GM13976 (cell line): ENCODE data around the gene FOXA3.

Experiments
- DNase-seq: peaks from one replicate; pipeline ENCODE4 v3.0.0; 2012; ENCODE audit warnings: low spot score
- in situ Hi-C: fragments of 300-500 bp; cut with MboI; formaldehyde crosslinking; loops from one replicate; pipeline ENCODE4 v1.12.0; 2022; ENCODE audit warnings: low sequenced_read_pairs, mixed read lengths, inconsistent platforms; ENCODE audit not compliant: unreplicated experiment
- TF ChIP-seq, protein P1 (sequence below): IDR thresholded peaks from 2 replicates; pipeline ENCODE4 v1.5.1; 2012; ENCODE audit warnings: borderline replicate concordance, mild to moderate bottlenecking; ENCODE audit not compliant: insufficient read depth; ENCODE audit errors: extremely low read depth, missing control alignments, control extremely low read depth

The FOXA3 gene

DNA sequence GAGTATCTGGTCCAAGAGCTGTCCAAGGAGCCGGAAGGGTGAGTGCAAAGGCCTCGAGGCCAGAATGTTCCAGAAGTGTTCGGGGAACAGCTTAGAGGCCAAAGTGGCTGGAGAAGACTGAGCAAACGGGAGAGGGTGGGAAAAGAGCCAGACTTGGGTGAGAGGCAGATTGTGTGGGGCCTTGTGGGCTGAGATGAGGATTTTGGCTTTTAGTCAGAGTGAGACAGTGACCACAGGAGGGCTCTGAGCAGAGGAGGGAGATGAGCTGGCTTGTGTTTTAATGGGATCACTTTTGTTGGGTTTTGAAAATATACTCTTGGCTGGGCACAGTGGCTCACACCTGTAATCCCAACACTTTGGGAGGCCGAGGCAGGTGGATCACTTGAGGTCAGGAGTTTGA, 44.8 kb downstream of the FOXA3 start:
- TF ChIP-seq, protein P1, sequence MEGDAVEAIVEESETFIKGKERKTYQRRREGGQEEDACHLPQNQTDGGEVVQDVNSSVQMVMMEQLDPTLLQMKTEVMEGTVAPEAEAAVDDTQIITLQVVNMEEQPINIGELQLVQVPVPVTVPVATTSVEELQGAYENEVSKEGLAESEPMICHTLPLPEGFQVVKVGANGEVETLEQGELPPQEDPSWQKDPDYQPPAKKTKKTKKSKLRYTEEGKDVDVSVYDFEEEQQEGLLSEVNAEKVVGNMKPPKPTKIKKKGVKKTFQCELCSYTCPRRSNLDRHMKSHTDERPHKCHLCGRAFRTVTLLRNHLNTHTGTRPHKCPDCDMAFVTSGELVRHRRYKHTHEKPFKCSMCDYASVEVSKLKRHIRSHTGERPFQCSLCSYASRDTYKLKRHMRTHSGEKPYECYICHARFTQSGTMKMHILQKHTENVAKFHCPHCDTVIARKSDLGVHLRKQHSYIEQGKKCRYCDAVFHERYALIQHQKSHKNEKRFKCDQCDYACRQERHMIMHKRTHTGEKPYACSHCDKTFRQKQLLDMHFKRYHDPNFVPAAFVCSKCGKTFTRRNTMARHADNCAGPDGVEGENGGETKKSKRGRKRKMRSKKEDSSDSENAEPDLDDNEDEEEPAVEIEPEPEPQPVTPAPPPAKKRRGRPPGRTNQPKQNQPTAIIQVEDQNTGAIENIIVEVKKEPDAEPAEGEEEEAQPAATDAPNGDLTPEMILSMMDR, result no peak
- in situ Hi-C loops, result no loop called here
- DNase-seq, result no peak

DNA sequence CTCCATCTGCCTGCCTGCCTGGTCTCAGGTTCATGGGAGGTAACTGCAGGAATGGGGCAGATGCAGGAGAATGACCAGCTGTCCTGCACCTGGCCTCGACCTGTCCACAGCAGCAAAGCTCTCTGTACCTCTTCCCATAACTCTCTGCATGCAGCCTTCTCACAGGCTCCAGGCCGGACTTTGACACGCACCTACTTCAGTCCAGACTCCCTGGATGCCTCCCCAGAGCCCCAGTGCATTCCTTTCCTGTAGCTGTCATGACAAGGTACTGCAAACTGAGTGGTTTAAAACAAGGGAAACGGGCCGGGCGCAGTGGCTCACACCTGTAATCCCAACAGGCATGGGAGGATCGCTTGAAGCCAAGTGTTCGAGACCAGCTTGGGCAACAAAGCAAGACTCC, 47.2 kb downstream of the FOXA3 start:
- in situ Hi-C loops, result no loop called here
- no peak for DNase-seq
- TF ChIP-seq, protein P1, result no peak

- TF ChIP-seq, protein P1, result peak; percentile 5
- in situ Hi-C loops, result no loop called here
- no peak for DNase-seq
Observed at GRCh38 chr19:45913874-45914830, 50.0 kb downstream of the FOXA3 start, which contains the start of gene NANOS2. Gene NANOS2, minus strand, starts transcription at chr19:45914778. Its CDS starts 85 bp downstream, at chr19:45914693.

DNA sequence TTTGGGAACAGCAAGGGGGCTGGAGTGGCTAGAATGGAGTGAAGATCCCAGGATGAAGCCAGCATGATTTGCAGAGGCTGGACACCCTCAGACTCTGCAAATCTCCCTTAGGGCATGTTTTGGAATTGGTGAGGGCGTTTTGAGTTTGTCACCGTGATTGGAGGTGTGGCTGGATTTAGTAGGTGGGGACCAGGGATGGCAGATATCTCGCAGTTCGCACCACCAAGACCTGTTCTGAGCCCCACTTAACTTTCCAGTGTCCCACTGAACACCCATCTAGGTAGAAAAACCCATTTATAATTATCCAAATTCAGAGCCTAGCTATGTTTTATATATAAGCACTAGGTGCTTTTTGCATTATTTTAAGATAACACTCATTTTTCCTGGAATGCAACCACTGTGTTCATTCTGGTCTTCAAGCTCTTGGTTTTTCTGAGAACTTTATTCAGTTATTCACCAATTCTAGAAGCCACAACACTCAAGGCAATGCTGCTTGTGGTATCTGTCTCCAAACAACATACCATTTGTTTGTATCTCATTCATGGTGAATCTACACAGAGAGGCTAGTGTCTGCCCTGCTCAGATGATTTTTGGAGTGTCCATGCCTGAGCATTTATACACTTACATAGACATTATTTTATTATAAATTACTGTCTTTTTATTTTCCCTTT, 53.4 kb downstream of the FOXA3 start:
- in situ Hi-C loops, result no loop called here
- TF ChIP-seq, protein P1, result no peak
- no peak for DNase-seq

DNA sequence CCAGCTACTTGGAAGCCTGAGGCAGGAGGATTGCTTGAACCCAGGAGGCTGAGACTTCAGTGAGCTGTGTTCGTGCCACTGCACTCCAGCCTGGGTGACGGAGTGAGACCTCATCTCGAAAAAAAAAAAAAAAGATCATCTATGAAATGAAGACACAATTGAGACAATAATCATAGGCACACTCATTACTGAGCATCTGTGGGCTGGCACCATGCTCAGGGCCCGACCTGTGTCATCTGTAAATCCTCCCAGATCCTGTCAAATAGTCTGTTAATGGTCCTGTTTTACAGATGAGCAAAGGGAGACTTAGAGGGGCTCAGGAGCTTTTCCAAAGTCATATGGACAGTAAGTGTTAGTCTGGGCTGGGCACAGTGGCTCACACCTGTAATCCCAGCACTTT, 54.6 kb downstream of the FOXA3 start:
- TF ChIP-seq, protein P1, result no peak
- in situ Hi-C loops, result no loop called here
- no peak for DNase-seq

DNA sequence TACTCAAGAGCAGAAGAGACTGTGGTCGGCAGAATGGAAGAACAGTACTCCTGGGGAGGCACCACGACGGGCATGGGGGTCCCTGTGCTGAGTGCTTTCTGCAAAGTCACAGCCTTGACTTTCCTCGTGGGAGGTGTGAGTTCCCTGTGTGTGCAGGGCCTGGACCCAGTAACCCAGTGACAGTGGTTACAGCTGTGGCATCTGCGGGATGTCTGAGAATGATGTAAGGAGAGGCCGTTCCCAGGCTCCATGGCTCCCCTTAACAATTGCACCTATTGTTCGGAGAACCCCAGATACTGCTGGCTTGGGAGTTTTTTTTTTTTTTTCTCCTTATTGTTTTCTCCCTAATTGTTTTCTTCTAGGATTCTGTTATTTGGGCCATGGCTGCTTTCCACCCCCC, 55.6 kb downstream of the FOXA3 start:
- TF ChIP-seq, protein P1, result no peak
- DNase-seq, result no peak
- in situ Hi-C loops, result no loop called here
